Right lobe of liver (tissue), 6 donors: Measurements from ENCODE around the gene SLC39A9. TPM values are rescaled to one million over a fixed set of nuclear protein-coding genes. Genes with fewer than 3 reads are reported as not detected.

Experiments used
- ATAC-seq, 4 donors: fragments of 200-7000 bp; cut with Tn5 transposase; one replicate each; pipeline ENCODE4 v1.9.1; 2020; ENCODE audit warnings: mild to moderate bottlenecking in 4 of 4, moderate library complexity in 4 of 4
- DNase-seq, 3 donors: peaks; one replicate each; pipeline ENCODE4 v3.0.0-alpha.2; 2020
- H3K27ac ChIP-seq, 3 donors: fragments of 200-600 bp; one replicate each; pipeline ENCODE4 v1.8.0; 2022
- H3K27me3 ChIP-seq, 2 donors: fragments of 200-600 bp; one replicate each; pipeline ENCODE4 v1.8.0; 2022
- H3K36me3 ChIP-seq, 4 donors: fragments of 200-600 bp; sonication (generic) in 1 of 4; one replicate each; pipeline versions ENCODE4 v1.5.1 to v1.8.0; 2017 to 2022; ENCODE audit warnings: control low read depth in 1 of 4
- H3K4me1 ChIP-seq, 4 donors: fragments of 200-600 bp; sonication (generic) in 1 of 4; one replicate each; pipeline versions ENCODE4 v1.5.1 to v1.8.0; 2017 to 2022; ENCODE audit warnings: control low read depth in 1 of 4
- H3K4me3 ChIP-seq, 3 donors: fragments of 200-600 bp; one replicate each; pipeline ENCODE4 v1.8.0; 2022
- H3K9me3 ChIP-seq, 4 donors: fragments of 200-600 bp; sonication (generic) in 1 of 4; one replicate each; pipeline versions ENCODE4 v1.5.1 to v1.8.0; 2017 to 2022; ENCODE audit warnings: control low read depth in 1 of 4
- POLR2A ChIP-seq: fragments of 450-650 bp; IDR thresholded peaks from one replicate; pipeline ENCODE4 v1.6.1; 2017; ENCODE audit warnings: antibody characterized with exemption, mild to moderate bottlenecking
- WGBS: methylation state at CpG from one replicate; pipeline ENCODE4 v1.1.6; 2018; ENCODE audit warnings: low coverage, low lambda C conversion rate; ENCODE audit not compliant: insufficient coverage; ENCODE audit errors: missing lambda C conversion rate; 5-methylcytosine and 5-hydroxymethylcytosine counted together
- intact Hi-C, 2 donors: fragments of 100-400 bp; cut with DNase I; formaldehyde crosslinking; loops; one replicate each; pipeline versions ENCODE4 v1.11.2 to v1.14.1; 2022
- total RNA-seq, 6 experiments: library from RNA; depleted of rRNA in 2 of 6; stranded (reverse); fragments of >200 nt in 2 of 6; fragmentation: NEBNext Ultra II Directional in 3 of 6; extraction: Animal tissue kit (Norgen Biotek cat#: 25700) in 3 of 6; gene quantifications; one replicate each; pipeline versions ENCODE4 v1.1.0 to v1.2.4, GENCODE V29; 2016 to 2023
- TF ChIP-seq, protein P1 (sequence below), 4 donors: fragments of 200-600 bp in 3 of 4; fragments of 450-650 bp in 1 of 4; IDR thresholded peaks; one replicate each; pipeline versions ENCODE4 v1.5.1 to v1.8.0; 2016 to 2022; ENCODE audit warnings: antibody characterized with exemption in 4 of 4, mild to moderate bottlenecking in 2 of 4
- donor health status: DM: no; HTN: yes; CAD: no.
- donor health status: DM: no; HTN: no; CAD: no.
- donor health status: DM: no; HTN: no; CAD: no.
- donor health status: DM: no; HTN: yes; CAD: no.
- donor health status: DM: no; HTN: yes; CAD: no.

Gene SLC39A9
- total RNA-seq, 6 experiments from 2014 or later, result 44.7 to 78.2 (median 58.2) TPM

DNA sequence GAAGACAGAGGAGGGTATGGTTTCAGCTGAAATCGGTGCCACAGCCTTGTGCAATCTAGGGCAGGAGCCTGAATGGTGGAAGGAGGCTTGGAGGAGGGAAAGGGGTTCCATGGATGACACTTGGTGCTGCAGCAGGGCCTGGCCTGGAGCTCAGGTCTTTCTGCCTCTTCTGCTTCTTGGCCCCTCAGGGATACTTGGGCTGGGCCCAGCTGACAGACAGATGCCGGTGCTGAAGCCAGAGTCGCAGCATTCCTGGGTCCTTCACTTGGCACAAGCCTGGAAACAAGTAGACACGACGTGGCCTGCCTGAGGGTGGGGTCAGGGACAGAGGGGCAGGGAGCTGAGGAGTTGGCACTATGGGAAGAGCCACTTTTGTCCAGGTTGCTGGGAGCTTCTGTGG lies 81.6 kb downstream of the SLC39A9 start:
- H3K4me1 ChIP-seq, result peaks cover 0 to 14% (median 7%) of the 10 kb centered on the region in 4 donors
- DNase-seq, result no peak
- H3K9me3 ChIP-seq, result no peaks in the 10 kb centered on the region
- no peak overlapping the region for H3K4me3 ChIP-seq
- WGBS, result 71% methylated on average over 1 of the region's 5 CpGs
- intact Hi-C loops, result no loop called here
- no peak overlapping the region for H3K27ac ChIP-seq
- H3K27me3 ChIP-seq, result peaks cover 0 to 10% of the 10 kb centered on the region in 2 donors
- TF ChIP-seq, protein P1, sequence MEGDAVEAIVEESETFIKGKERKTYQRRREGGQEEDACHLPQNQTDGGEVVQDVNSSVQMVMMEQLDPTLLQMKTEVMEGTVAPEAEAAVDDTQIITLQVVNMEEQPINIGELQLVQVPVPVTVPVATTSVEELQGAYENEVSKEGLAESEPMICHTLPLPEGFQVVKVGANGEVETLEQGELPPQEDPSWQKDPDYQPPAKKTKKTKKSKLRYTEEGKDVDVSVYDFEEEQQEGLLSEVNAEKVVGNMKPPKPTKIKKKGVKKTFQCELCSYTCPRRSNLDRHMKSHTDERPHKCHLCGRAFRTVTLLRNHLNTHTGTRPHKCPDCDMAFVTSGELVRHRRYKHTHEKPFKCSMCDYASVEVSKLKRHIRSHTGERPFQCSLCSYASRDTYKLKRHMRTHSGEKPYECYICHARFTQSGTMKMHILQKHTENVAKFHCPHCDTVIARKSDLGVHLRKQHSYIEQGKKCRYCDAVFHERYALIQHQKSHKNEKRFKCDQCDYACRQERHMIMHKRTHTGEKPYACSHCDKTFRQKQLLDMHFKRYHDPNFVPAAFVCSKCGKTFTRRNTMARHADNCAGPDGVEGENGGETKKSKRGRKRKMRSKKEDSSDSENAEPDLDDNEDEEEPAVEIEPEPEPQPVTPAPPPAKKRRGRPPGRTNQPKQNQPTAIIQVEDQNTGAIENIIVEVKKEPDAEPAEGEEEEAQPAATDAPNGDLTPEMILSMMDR (IDR thresholded peaks at IDR 0.05), result no peak
- TF ChIP-seq POLR2A, result no peak
- no peaks in the 10 kb centered on the region for H3K36me3 ChIP-seq
- ATAC-seq, result no peak

- Histone ChIP-seq H3K9me3 (no peaks in the 10 kb centered on the region), H3K27ac (no peak overlapping the region), H3K36me3 (no peaks in the 10 kb centered on the region), H3K27me3 (peaks cover 0 to 11% of the 10 kb centered on the region in 2 donors), H3K4me1 (peaks cover 0 to 14% (median 7%) of the 10 kb centered on the region in 4 donors), H3K4me3 (no peak overlapping the region)
- no peak for DNase-seq
- TF ChIP-seq, protein P1 (IDR thresholded peaks at IDR 0.05), result no peak
- no peak for TF ChIP-seq POLR2A
- ATAC-seq, result no peak
- intact Hi-C loops, result no loop called here
- WGBS, result 100% methylated on average over 2 of the region's 5 CpGs
These were observed 83.5 kb downstream of the SLC39A9 start for GRCh38 chr14:69481815-69482568.

DNA sequence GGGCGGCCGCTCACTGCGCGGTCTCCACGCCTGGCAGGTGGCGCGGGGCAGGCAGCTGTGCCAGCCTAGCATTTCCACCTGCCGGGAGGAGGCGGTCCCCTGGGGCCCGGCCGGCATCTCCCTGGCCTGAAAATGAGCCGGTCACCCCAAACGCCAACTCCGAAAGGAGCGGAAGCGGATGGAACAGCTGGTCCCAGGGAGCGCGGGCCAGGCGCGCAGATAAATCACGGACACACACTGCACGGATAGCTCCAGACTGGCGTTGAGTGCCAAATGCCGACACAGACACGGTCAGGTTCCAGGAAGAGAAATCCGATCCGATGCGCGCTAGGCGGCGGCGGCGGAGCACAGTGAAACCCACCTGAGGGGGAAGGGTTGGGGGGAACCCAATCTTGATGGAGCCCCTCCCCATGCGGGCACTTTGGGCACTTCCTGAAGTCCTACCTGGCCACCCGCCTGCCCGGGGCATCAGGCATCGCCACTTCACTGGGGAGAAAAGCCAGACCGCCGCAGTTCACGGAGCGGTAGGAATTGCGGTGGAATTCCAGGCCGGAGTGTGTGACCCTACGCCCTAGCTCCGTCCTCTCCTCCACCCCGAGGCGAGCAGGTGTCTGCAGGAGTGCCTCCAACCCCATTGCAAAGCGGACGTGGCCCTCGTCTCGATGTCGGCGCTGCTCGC lies 85.4 kb downstream of the SLC39A9 start:
- 13% methylated on average over 3 of the region's 54 CpGs for WGBS
- H3K4me1 ChIP-seq, result peaks cover 0 to 14% (median 7%) of the 10 kb centered on the region in 4 donors
- no peak overlapping the region for H3K27ac ChIP-seq
- no peak for TF ChIP-seq POLR2A
- TF ChIP-seq, protein P1 (IDR thresholded peaks at IDR 0.05), result no peak
- ATAC-seq (peak; percentile 42 to 62 (median 52)), DNase-seq (peak in 1 of 3 donors; percentile 31)
- H3K36me3 ChIP-seq, result no peaks in the 10 kb centered on the region
- H3K27me3 ChIP-seq, result peaks cover 0 to 11% of the 10 kb centered on the region in 2 donors
- peak overlapping the region; percentile 9 to 21 (median 14) for H3K4me3 ChIP-seq
- intact Hi-C loops, result no loop called here
- no peaks in the 10 kb centered on the region for H3K9me3 ChIP-seq

DNA sequence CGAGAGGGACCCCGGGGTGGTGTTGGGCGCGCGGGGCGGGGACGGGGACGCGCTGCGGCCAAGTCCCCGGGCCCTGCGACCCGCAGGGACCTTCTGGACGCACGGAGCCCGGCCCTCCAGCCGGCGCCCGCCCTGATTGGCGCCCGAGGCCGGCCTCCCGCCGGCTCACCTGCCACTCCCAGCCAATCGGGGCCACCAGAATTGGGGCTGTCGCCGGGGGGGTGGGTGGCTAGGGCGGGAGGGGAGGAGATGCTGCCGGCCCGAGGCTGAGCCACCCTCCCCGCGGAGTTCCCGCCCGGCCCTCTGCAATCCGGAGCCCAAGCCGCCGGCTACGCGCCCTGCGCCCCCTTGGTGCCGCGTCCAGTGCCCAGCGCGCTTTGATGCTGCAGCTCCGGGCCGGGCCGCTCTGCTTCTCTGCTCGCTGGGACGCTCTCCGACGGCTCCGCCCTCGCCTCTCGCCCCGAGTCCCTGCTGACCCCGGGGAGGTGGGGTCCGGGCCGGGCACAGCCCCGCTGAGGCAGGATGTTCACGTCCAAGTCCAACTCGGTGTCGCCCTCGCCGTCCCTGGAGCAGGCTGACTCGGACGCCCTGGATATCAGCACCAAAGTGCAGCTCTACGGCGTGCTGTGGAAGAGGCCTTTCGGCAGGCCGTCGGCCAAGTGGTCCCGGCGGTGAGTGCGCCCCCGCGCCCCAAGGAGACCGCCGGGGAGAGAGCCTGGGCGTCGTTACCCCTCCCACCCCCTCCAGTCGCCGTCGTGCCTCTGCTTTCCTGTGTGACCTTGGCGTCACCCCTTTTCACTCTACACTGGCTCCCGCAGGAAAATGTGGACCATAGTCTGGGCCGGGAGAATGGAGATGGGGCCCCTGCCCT lies 86.2 kb downstream of the SLC39A9 start, which contains the start of gene PLEKHD1:
PLEKHD1 (plus strand) TSS at position 285 of the 871 bp plus-strand sequence; CDS start at position 523, 238 bp downstream.
- no peaks in the 10 kb centered on the region for H3K36me3 ChIP-seq
- intact Hi-C loops, result no loop called here
- H3K4me1 ChIP-seq, result peaks cover 0 to 14% (median 7%) of the 10 kb centered on the region in 4 donors
- H3K9me3 ChIP-seq, result no peaks in the 10 kb centered on the region
- H3K27me3 ChIP-seq, result peaks cover 0 to 11% of the 10 kb centered on the region in 2 donors
- DNase-seq, result peak in 1 of 3 donors; percentile 45
- ATAC-seq, result peak; percentile 17 to 29 (median 26)
- H3K4me3 ChIP-seq, result peak within 1 kb of the TSS; percentile 9 to 21 (median 14)
- H3K27ac ChIP-seq, result no peak within 1 kb of the TSS
- no peak for TF ChIP-seq POLR2A
- TF ChIP-seq, protein P1 (IDR thresholded peaks at IDR 0.05), result no peak
- 0% methylated on average over 1 of the region's 86 CpGs for WGBS
